ENCODE results near the gene MAGOHB.

The MAGOHB gene

GRCh38 chr12:10557766-10558165 lies 55.6 kb downstream of the MAGOHB start:
- no peak for FAIRE-seq
- no peak for DNase-seq (ENCODE audit: insufficient read length, low spot score)

GRCh38 chr12:10557329-10557728 lies 56.1 kb downstream of the MAGOHB start:
- no peak for FAIRE-seq
- DNase-seq (ENCODE audit: insufficient read length, low spot score) = no peak

GRCh38 chr12:10554756-10555481 lies 58.5 kb downstream of the MAGOHB start:
- FAIRE-seq (peak; percentile 26), DNase-seq (ENCODE audit: insufficient read length, low spot score) (no peak)

- FAIRE-seq (no peak), DNase-seq (ENCODE audit: insufficient read length, low spot score) (no peak)
Observed at GRCh38 chr12:10554228-10554755, 59.1 kb downstream of the MAGOHB start.

Data from GM19239 (cell line).